ENCODE results near the gene IL23A. TPM values are rescaled to one million over a fixed set of nuclear protein-coding genes. Genes with fewer than 3 reads are reported as not detected.
"Not testable (repeated sequence)": the region's sequence is repeated elsewhere in the genome, so short reads cannot be mapped to it uniquely, and the experiment has no call there.

Gene IL23A
- total RNA-seq, 4 donors from 2014 or later, result 0.67 to 1.1 TPM; not detected in 2

DNA sequence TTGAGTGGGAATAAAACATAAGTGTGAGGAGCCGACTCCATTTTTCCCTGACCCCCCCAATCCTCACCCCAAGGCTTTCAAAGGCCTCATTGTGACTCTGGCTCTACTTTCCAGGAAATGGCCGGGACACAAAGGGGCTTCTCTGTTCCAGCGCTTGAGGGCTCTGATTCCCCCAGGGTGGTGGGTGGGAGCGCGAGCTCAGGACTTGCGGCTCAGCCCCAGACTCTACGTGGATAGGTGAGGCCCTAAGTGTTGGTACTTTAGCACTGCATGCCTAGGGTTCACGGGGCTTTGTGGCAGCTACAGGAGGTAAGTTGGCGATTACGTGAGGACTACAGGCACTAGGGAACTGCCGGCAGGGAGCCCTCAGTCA, 23.4 kb upstream of the IL23A start:
- WGBS, 2 donors, result 0 to 2% methylated on average over 5 to 7 of the region's 11 CpGs
- intact Hi-C loops (cut with DNase I), result loop anchor here (5.0 kb wide), 1 partner anchor 37 kb away; no protein-coding TSS in a partner anchor
- peak overlapping the region; percentile 51 to 94 (median 86) for H3K4me3 ChIP-seq (replicated peaks in 1 of 3)
- no peaks in the 10 kb centered on the region for H3K27me3 ChIP-seq
- peak overlapping the region; percentile 84 to 89 (median 85) for H3K27ac ChIP-seq
- no peak for TF ChIP-seq POLR2A (IDR thresholded peaks at IDR 0.05)
- TF ChIP-seq, protein P1, sequence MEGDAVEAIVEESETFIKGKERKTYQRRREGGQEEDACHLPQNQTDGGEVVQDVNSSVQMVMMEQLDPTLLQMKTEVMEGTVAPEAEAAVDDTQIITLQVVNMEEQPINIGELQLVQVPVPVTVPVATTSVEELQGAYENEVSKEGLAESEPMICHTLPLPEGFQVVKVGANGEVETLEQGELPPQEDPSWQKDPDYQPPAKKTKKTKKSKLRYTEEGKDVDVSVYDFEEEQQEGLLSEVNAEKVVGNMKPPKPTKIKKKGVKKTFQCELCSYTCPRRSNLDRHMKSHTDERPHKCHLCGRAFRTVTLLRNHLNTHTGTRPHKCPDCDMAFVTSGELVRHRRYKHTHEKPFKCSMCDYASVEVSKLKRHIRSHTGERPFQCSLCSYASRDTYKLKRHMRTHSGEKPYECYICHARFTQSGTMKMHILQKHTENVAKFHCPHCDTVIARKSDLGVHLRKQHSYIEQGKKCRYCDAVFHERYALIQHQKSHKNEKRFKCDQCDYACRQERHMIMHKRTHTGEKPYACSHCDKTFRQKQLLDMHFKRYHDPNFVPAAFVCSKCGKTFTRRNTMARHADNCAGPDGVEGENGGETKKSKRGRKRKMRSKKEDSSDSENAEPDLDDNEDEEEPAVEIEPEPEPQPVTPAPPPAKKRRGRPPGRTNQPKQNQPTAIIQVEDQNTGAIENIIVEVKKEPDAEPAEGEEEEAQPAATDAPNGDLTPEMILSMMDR (IDR thresholded peaks at IDR 0.05), result no peak
- peaks cover 9 to 17% of the 10 kb centered on the region in 2 donors for H3K4me1 ChIP-seq
- H3K9me3 ChIP-seq, result no peaks in the 10 kb centered on the region
- no peak for DNase-seq
- H3K36me3 ChIP-seq, result peaks cover 17 to 29% of the 10 kb centered on the region in 2 donors

DNA sequence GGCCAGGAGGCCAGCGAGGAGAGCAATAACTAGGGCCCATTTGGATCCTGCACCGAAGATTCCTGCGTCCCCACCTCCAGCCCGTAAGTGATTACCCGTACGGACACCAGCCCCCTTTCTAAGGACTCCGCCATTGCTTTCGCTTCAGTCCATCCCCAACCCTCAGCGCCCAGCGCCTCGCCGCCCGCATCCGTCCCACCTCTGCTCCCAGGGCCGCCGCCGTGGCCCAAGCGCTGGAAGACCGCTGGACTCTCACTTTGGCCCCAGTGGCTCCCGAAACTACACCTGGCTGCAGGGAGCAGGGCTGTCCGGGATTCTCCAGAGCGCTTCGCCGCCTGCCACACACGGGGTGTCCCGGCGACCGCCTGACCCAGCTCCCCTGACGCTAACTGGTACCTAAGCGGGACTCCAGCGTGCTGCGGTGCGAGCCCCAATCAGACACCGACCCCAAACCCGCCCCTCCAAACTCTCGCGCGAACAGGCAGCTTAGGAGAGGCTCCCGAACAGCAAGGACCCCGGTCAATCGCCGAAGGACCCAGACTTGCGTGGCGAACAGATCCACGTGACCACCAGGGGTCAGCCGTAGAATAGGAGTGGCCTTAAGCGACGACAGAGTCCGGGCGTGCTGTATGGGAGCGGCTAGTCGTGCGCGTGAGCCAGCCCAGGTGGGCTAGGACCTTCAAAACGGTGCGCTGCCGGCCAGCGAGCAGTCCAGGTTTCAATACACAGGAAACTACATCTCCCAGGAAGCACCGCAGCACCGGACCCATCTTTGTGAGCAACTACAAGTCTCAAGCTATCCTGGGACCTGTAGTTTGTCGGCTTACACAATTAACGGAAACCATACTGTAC, 22.8 kb upstream of the IL23A start, which contains the start of gene CNPY2:
TSS of gene CNPY2 (minus strand) at position 367 of the 852 bp plus-strand sequence. CDS start 771 bp downstream, outside the sequence.
- intact Hi-C loops (cut with DNase I), result loop anchor here (5.0 kb wide), 1 partner anchor 36 kb away; no protein-coding TSS in a partner anchor

DNA sequence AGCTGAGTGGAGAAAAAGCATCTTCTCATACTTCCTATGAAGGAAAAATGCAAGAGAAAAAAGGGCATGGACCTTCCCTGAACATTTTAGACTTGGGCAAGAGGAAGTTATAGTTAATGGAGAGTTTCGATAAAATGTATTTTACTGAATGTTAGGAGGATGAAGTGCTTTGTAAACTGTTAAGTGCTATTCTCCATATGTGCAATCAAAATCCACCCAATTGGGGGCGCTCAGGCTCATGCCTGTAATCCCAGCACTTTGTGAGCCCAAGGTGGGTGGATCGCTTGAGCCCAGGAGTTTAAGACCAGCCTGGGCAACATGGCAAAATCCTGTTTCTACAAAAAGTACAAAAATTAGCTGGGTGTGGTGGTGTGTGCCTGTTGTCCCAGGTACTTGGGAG, 21.0 kb upstream of the IL23A start:
- Histone ChIP-seq H3K27ac (no peak overlapping the region), H3K36me3 (peaks cover 25 to 39% of the 10 kb centered on the region in 2 donors)
- intact Hi-C loops (cut with DNase I), result loop anchor here (5.0 kb wide), 1 partner anchor 35 kb away; no protein-coding TSS in a partner anchor

More for the DNA sequence above, 22.8 kb upstream of the IL23A start, which contains the start of gene CNPY2:
- DNase-seq, result peak; percentile 98
- no peaks in the 10 kb centered on the region for H3K9me3 ChIP-seq
- H3K4me3 ChIP-seq (replicated peaks in 1 of 3), result peak within 1 kb of the TSS; percentile 51 to 94 (median 86)
- peaks cover 15 to 28% of the 10 kb centered on the region in 2 donors for H3K36me3 ChIP-seq
- H3K27ac ChIP-seq, result peak within 1 kb of the TSS; percentile 84 to 89 (median 85)
- 1% methylated on average over 17 of the region's 62 CpGs for WGBS, 2 donors
- TF ChIP-seq, protein P1 (IDR thresholded peaks at IDR 0.05), result peak in 3 of 6 experiments; percentile 3 to 27 (median 16)
- TF ChIP-seq POLR2A (IDR thresholded peaks at IDR 0.05), result peak in 1 of 2 donors; percentile 82
- H3K27me3 ChIP-seq, result no peaks in the 10 kb centered on the region
- H3K4me1 ChIP-seq, result peaks cover 9 to 17% of the 10 kb centered on the region in 2 donors

DNA sequence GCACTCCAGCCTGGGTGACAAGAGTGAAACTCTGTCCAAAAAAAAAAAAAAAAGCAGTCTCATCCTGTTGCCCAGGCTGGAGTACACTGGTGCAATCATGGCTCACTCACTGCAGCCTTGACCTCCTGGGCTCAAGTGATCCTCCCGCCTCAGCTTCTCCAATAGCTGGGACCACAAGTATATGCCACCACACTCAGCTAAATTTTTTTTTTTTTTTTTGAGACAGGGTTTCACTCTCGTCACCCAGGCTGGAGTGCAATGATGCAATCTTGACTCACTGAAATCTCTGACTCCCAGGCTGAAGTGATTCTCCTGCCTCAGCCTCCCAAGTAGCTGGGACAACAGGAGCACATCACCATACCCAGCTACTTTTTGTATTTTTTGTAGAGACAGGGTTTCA, 17.7 kb upstream of the IL23A start:
- DNase-seq, result no peak
- no peaks in the 10 kb centered on the region for H3K27me3 ChIP-seq
- H3K36me3 ChIP-seq, result peaks cover 58 to 67% of the 10 kb centered on the region in 2 donors
- intact Hi-C loops (cut with DNase I), result no loop called here
- no peak for TF ChIP-seq POLR2A (IDR thresholded peaks at IDR 0.05)
- TF ChIP-seq, protein P1 (IDR thresholded peaks at IDR 0.05), result no peak
- no peak overlapping the region for H3K4me3 ChIP-seq (replicated peaks in 1 of 3)
- H3K9me3 ChIP-seq, result no peaks in the 10 kb centered on the region
- peaks cover 0 to 5% of the 10 kb centered on the region in 2 donors for H3K4me1 ChIP-seq
- WGBS, 2 donors, result 81 to 100% methylated on average over 2 of the region's 2 CpGs
- H3K27ac ChIP-seq, result no peak overlapping the region

More for the DNA sequence above, 21.0 kb upstream of the IL23A start:
- H3K4me1 ChIP-seq, result peaks cover 9 to 17% of the 10 kb centered on the region in 2 donors
- TF ChIP-seq POLR2A (IDR thresholded peaks at IDR 0.05), result no peak
- TF ChIP-seq, protein P1 (IDR thresholded peaks at IDR 0.05), result no peak
- 94 to 100% methylated on average over 3 of the region's 3 CpGs for WGBS, 2 donors
- no peak for DNase-seq
- no peaks in the 10 kb centered on the region for H3K27me3 ChIP-seq
- H3K4me3 ChIP-seq (replicated peaks in 1 of 3), result no peak overlapping the region
- H3K9me3 ChIP-seq, result no peaks in the 10 kb centered on the region

DNA sequence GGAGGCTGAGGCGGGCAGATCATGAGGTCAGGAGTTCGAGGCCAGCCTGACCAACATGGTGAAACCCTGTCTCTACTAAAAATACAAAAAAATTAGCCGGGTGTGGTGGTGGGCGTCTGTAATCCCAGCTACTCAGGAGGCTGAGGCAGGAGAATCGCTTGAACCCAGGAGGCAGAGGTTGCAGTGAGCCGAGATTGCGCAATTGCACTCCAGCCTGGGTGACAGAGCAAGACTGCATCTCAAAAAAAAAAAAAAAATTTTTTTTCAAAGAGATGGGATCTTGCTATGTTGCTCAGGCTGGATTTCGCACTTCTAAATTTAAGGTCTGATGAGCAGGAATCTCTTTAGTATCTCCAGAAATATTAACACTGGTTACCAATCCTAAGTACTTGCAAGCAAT, 17.1 kb upstream of the IL23A start:
- H3K4me1 ChIP-seq; H3K27me3 ChIP-seq; intact Hi-C loops (cut with DNase I); H3K9me3 ChIP-seq; DNase-seq; H3K4me3 ChIP-seq (replicated peaks in 1 of 3); H3K27ac ChIP-seq: not testable (repeated sequence)
- H3K36me3 ChIP-seq, result peaks cover 64 to 72% of the 10 kb centered on the region in 2 donors
- WGBS, 2 donors, result 94 to 97% methylated on average over 8 of the region's 8 CpGs

Data from thyroid gland (tissue), 4 donors.